Ascending aorta (tissue), 2 donors: ENCODE measurements around the gene CIP2A. TPM values are rescaled to one million over a fixed set of nuclear protein-coding genes. Genes with fewer than 3 reads are reported as not detected.
A peak's percentile ranks its signal among the peaks of the same experiment; 100 is the strongest.

ENCODE experiments used
- DNase-seq, 2 donors: peaks; one replicate each; pipeline ENCODE4 v3.0.0-alpha.2; 2019; ENCODE audit warnings: low spot score in 2 of 2
- H3K27ac ChIP-seq, 2 donors: fragments of 200-600 bp; sonication (generic); one replicate each; pipeline ENCODE4 v1.5.1; 2016 to 2017; ENCODE audit warnings: mild to moderate bottlenecking in 1 of 2
- H3K27me3 ChIP-seq: fragments of 200-600 bp; sonication (generic); one replicate; pipeline ENCODE4 v1.5.1; 2017
- H3K36me3 ChIP-seq, 2 donors: fragments of 200-600 bp; sonication (generic); one replicate each; pipeline ENCODE4 v1.5.1; 2016
- H3K4me1 ChIP-seq, 2 donors: fragments of 200-600 bp; sonication (generic); one replicate each; pipeline ENCODE4 v1.5.1; 2016 to 2017; ENCODE audit warnings: mild to moderate bottlenecking in 1 of 2
- H3K4me3 ChIP-seq, 2 donors: fragments of 200-600 bp; sonication (generic); one replicate each; pipeline ENCODE4 v1.5.1; 2016 to 2017; ENCODE audit warnings: mild to moderate bottlenecking in 1 of 2
- H3K9me3 ChIP-seq, 2 donors: fragments of 200-600 bp; sonication (generic); one replicate each; pipeline ENCODE4 v1.5.1; 2016
- intact Hi-C: fragments of 100-400 bp; cut with DNase I; formaldehyde crosslinking; loops from one replicate; pipeline ENCODE4 v1.15.1; 2023
- total RNA-seq: library from RNA; depleted of rRNA; stranded (reverse); fragments of >200 nt; gene quantifications from one replicate; pipeline ENCODE4 v1.1.0, GENCODE V29; 2016
- TF ChIP-seq, protein P1 (sequence below), 3 experiments: fragments of 200-600 bp in 2 of 3; fragments of 450-650 bp in 1 of 3; sonication (generic) in 2 of 3; IDR thresholded peaks; one replicate each; pipeline ENCODE4 v1.5.1; 2016 to 2019; ENCODE audit warnings: antibody characterized with exemption in 3 of 3, mild to moderate bottlenecking in 1 of 3, moderate library complexity in 1 of 3

The CIP2A gene
- total RNA-seq, 1 donor from 2014 or later, result not detected

DNA sequence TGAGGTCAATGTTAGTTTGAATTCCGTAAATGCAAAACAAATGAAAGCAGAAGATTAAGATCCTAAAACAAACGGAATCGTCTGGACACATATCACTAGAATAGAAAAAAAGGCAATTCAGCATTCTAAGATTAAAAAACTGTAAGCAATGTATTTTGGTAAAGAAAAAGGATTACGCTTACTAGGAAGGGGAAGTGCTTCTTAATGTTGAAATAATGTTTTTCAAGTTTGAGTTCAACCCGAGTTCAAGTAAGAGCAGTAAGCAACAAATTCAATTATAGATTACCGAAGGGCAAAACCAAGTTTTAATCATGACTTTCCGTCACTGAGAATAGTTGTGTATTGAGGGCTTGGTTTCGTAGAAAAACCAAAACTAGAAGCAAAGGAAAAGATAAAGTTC lies 637 bp downstream of the CIP2A start:
- H3K36me3 ChIP-seq, result no peaks in the 10 kb centered on the region
- H3K4me3 ChIP-seq, result peak overlapping the region; percentile 70 to 71
- no peaks in the 10 kb centered on the region for H3K27me3 ChIP-seq
- H3K27ac ChIP-seq, result peak overlapping the region; percentile 93
- intact Hi-C loops, result loop anchor here (5.0 to 10.0 kb wide), 3 partner anchors 494 to 1354 kb away; partner anchors contain the start of genes BBX and CD47
- no peak for DNase-seq
- TF ChIP-seq, protein P1, sequence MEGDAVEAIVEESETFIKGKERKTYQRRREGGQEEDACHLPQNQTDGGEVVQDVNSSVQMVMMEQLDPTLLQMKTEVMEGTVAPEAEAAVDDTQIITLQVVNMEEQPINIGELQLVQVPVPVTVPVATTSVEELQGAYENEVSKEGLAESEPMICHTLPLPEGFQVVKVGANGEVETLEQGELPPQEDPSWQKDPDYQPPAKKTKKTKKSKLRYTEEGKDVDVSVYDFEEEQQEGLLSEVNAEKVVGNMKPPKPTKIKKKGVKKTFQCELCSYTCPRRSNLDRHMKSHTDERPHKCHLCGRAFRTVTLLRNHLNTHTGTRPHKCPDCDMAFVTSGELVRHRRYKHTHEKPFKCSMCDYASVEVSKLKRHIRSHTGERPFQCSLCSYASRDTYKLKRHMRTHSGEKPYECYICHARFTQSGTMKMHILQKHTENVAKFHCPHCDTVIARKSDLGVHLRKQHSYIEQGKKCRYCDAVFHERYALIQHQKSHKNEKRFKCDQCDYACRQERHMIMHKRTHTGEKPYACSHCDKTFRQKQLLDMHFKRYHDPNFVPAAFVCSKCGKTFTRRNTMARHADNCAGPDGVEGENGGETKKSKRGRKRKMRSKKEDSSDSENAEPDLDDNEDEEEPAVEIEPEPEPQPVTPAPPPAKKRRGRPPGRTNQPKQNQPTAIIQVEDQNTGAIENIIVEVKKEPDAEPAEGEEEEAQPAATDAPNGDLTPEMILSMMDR (IDR thresholded peaks at IDR 0.05), result no peak
- no peaks in the 10 kb centered on the region for H3K9me3 ChIP-seq
- H3K4me1 ChIP-seq, result peaks cover 0 to 2% of the 10 kb centered on the region in 2 donors

DNA sequence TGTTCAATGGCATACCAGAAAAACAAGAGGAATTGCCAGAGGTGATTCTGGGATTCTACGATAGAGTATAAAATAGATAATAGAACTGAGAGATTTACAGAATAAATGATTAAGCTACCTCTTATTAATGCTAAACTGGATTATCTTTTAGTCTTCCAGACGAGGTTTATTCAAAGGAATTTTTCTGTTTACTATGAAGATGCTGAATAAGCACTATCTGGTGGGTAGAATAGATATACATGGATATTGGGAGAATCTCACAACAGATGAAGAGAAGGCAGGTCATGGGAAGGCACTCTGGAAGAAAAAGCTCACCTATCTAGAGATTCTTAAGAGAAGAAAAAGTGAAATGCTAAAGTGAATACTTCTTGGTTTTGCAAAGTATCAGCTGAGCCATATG lies 11.2 kb downstream of the CIP2A start:
- H3K27me3 ChIP-seq, result no peaks in the 10 kb centered on the region
- no peak overlapping the region for H3K4me3 ChIP-seq
- H3K4me1 ChIP-seq, result no peaks in the 10 kb centered on the region
- no peak for DNase-seq
- no peak overlapping the region for H3K27ac ChIP-seq
- TF ChIP-seq, protein P1 (IDR thresholded peaks at IDR 0.05), result no peak
- no peaks in the 10 kb centered on the region for H3K36me3 ChIP-seq
- intact Hi-C loops, result no loop called here
- no peaks in the 10 kb centered on the region for H3K9me3 ChIP-seq

DNA sequence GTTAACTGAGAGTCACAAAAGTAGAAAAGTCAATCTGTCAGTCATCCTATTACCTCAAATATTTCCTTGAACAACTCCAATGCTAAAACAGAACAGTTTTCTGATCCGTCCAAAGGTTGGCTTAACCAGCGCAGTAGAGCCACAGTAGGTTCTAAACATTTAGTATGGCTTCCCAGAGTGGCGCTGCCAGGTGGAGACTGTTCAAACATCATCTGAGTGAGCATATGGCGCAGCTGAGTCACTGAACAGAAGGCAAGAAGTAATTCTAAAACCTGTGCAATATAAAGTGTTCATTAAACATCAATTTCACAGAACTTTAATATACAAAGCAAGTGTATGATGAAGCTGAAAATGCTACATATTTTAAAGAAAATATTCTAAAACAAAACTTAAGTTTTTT lies 19.9 kb downstream of the CIP2A start:
- TF ChIP-seq, protein P1 (IDR thresholded peaks at IDR 0.05), result no peak
- Histone ChIP-seq H3K27ac (no peak overlapping the region), H3K36me3 (no peaks in the 10 kb centered on the region), H3K4me3 (no peak overlapping the region), H3K4me1 (no peaks in the 10 kb centered on the region), H3K27me3 (no peaks in the 10 kb centered on the region), H3K9me3 (no peaks in the 10 kb centered on the region)
- intact Hi-C loops, result no loop called here
- no peak for DNase-seq

DNA sequence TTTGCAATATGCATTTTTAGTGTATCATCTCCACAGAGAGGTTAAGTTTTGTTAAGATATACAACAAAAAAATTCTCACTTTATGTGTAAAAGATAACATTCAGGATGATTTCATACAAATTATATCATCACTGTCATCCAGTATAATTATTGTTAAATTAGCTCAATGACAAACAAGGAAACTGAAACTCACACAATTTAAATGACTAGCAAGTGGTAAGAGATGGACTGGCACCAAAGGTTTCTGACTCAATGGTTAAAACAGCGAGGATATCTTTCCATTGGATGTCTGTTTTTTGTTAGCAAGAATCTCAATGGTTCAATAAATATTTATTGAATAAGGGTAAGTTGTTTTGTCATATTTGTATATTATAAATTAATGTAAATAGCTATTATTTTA lies 22.6 kb downstream of the CIP2A start:
- H3K4me3 ChIP-seq, result no peak overlapping the region
- no peaks in the 10 kb centered on the region for H3K36me3 ChIP-seq
- intact Hi-C loops, result no loop called here
- DNase-seq, result no peak
- TF ChIP-seq, protein P1 (IDR thresholded peaks at IDR 0.05), result no peak
- no peaks in the 10 kb centered on the region for H3K4me1 ChIP-seq
- H3K9me3 ChIP-seq, result no peaks in the 10 kb centered on the region
- H3K27ac ChIP-seq, result no peak overlapping the region
- no peaks in the 10 kb centered on the region for H3K27me3 ChIP-seq

DNA sequence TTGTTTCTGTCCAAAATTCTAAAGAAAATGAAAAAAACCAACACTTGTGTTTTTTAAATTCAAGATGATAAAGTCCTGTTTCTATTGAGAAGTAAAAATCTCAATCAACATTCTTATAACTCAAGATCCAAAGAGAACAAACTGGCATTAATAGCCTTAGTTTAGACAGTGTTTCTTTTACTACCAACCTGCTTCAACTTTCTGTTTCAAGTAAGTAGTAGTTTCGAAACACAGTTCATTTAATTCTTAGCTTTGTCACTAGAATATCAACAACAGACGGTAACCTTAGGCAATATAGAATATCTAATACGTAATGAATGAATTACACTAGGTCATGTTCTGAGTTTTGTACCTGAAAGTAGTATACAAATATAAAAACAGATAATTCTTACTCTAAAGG lies 23.7 kb downstream of the CIP2A start:
- H3K36me3 ChIP-seq, result no peaks in the 10 kb centered on the region
- H3K27me3 ChIP-seq, result no peaks in the 10 kb centered on the region
- no peaks in the 10 kb centered on the region for H3K4me1 ChIP-seq
- TF ChIP-seq, protein P1 (IDR thresholded peaks at IDR 0.05), result no peak
- intact Hi-C loops, result no loop called here
- no peak for DNase-seq
- H3K4me3 ChIP-seq, result no peak overlapping the region
- no peak overlapping the region for H3K27ac ChIP-seq
- H3K9me3 ChIP-seq, result no peaks in the 10 kb centered on the region

DNA sequence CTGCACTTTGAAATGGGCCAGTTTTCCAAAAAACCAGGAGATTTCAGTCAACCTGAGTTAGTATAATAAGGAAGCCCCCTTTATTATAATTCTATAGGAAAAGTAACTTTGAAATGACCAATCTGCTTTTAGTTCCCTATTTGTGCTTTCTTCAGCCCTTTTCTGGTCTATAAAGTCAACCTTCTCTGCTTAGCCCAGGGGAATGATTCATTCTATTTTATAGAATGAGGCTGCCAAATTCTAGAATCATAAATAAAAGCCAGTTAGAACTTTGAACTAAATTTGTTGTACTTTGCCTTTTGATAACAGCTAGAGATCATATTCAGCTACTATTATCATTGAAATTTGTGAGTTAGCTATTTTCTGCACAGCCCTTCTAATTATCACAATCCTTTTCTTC lies 24.7 kb downstream of the CIP2A start:
- Histone ChIP-seq H3K27ac (no peak overlapping the region), H3K4me1 (no peaks in the 10 kb centered on the region), H3K4me3 (no peak overlapping the region), H3K27me3 (no peaks in the 10 kb centered on the region), H3K36me3 (no peaks in the 10 kb centered on the region), H3K9me3 (no peaks in the 10 kb centered on the region)
- TF ChIP-seq, protein P1 (IDR thresholded peaks at IDR 0.05), result no peak
- intact Hi-C loops, result no loop called here
- DNase-seq, result no peak
